Kidney tubule cell (primary cell): Measurements from ENCODE around the gene CEP120.
A peak's percentile ranks its signal among the peaks of the same experiment; 100 is the strongest.
"Not testable (repeated sequence)": the region's sequence is repeated elsewhere in the genome, so short reads cannot be mapped to it uniquely, and the experiment has no call there.

Experiments used
- DNase-seq: peaks from one replicate; pipeline ENCODE4 v3.0.0-alpha.2; 2018; ENCODE audit warnings: low spot score

CEP120 gene

DNA sequence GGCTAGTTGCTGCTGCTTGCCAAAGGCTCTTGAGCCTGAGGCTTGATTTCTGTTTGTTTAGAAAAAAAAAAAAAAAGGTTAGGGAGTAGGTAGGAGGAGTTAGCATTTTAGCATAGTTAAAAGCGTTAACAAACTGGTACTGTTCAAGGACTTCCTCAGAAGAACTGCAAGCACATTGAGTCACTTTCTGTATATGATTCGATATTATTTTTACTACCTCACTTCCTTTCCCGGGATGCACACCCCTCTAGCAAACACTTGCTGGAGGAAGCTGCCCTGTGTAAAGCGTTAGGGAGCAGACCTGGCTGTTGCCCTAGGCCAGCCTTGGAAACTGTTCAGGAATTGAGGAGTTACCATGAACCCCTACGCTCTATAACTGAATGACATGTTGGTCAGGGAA is 15.7 kb upstream of the CEP120 start:
- peak; percentile 49 for DNase-seq

DNA sequence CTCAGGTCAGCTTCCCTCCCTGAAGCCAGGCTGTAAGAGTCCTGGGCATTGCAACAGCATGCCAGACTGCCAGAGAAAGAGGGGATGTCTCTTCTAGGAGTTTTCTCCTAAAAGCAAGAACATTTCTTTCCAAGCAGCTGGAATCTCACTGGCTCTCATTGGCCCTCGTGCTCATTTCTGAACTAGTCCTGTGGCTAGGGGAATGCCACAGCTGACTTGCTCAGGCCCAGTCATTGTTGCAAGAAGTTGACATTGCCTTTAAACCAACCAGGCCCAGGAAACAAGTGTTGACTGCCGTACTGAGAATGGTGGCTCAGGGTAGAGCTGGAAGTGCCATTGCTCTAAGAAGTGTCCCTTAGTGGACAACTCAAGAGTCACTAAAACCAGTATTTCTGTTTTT is 15.0 kb upstream of the CEP120 start:
- no peak for DNase-seq

DNA sequence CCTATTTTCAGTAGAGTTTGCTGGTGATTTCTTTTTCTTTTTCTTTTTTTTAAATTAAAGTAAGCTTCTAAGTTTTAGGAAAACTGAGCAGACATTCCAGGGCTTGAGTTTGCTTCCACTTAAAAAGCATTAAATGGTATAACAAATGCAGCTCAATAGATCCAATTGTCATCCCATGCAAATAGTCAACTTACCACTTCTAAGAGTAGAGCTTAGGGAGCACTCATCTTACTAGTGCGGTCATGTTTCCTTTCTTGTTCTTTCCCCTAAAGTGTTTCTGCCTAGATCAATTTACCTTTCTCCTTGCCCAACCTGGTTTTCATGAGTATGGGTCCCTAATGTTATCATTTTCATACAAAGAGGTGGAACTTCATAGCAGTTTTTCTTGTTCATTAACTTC is 13.0 kb upstream of the CEP120 start:
- DNase-seq: no peak

DNA sequence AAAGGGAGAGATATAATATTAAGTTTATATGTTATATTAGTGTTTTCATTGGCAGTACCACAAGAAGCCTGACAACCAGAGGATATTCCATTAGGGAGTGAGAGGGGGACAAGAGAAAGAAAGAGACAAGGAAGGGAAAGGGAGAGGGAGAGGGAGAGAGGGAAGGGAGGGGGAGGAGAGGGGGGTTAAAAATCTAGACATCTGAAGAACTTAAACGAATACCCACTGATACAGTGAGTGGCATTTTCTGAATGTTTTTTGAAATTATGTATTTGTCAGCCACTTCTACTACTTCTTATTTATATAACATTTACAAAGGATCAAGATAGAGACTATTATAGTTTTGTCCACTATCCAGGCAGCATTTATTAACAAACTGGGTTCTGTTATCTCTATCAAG is 11.6 kb upstream of the CEP120 start:
- DNase-seq: no peak

DNA sequence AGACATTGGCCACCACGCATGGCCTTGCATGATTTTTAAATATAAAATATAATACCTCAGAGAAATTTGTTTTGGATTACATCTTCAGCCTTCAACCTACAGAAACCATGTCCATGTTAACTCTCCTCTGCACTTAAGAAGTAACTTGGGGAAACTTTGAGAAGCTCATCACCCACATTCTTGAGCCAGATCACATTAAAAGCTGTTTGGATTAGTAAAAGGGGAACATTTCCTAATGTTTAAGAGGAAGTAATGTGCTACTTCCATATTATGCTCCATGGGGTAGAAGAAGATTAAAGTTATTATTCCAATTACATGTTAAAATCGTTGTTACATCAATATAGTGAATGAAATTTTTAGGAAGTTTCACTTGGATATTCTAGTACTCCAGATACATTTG is 10.4 kb upstream of the CEP120 start:
- no peak for DNase-seq

DNA sequence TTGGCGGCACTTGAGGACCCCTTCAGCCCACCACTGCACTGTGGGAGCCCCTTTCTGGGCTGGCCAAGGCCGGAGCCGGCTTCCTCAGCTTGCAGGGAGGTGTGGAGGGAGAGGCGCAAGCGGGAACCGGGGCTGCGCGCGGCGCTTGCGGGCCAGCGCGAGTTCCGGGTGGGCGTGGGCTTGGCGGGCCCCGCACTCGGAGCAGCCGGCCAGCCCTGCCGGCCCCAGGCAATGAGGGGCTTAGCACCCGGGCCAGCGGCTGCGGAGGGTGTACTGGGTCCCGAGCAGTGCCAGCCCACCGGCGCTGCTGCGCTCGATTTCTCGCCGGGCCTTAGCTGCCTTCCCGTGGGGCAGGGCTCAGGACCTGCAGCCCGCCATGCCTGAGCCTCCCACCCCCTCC is 7.2 kb upstream of the CEP120 start:
- DNase-seq: not testable (repeated sequence)

DNA sequence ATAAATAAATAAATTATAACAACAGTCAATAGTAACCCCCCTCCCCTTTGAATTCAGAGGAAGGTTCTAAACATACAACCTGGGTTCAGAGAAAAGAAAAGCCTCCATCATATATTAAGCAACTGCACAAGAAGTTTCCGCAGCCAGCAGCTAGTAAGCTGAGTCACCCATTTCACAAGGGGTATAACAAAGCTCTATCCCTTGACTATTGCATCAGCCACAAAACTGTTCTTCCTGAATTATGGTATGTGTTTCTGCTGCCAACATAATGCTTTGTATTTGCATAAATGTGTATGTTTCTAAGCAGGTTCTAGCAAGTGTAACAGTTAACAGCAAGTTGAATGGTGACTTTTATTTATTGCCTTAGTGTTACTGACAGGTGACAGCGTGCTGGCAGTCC is 6.8 kb upstream of the CEP120 start:
- peak; percentile 46 for DNase-seq

DNA sequence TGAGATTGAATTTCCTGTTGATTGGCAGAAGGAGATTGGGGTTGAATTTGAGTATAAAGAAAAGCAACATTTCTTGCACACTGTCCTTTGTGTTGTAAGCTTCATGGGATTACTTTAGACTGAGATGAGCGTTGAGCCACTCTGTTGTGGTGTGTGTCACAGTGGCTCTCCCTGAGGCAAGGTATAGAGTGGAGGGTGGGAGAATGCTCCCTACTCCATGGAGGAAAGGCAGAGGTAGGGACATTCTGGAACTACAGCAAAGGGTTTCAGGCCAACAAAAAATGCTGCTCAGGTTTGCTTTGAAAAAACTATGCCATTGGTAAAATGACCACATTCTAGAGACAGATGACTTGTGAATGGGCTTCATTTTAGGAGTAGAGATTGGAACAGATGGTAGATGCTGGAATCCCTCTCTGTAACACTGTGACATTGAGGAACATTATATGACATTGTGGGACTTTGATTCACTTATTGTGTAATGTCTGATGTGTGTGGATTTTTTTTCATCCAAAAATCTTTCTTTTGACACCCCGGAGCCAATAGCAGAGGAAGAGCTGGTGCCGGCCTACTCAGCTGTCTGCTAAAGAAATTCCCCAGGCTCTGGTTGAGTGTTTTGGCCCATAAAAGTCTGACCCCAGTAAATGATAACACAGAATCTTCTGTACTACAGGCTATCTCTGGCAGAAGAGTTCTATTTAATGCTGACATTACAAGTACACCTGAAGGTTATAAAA is 6.2 kb upstream of the CEP120 start:
- DNase-seq: no peak

DNA sequence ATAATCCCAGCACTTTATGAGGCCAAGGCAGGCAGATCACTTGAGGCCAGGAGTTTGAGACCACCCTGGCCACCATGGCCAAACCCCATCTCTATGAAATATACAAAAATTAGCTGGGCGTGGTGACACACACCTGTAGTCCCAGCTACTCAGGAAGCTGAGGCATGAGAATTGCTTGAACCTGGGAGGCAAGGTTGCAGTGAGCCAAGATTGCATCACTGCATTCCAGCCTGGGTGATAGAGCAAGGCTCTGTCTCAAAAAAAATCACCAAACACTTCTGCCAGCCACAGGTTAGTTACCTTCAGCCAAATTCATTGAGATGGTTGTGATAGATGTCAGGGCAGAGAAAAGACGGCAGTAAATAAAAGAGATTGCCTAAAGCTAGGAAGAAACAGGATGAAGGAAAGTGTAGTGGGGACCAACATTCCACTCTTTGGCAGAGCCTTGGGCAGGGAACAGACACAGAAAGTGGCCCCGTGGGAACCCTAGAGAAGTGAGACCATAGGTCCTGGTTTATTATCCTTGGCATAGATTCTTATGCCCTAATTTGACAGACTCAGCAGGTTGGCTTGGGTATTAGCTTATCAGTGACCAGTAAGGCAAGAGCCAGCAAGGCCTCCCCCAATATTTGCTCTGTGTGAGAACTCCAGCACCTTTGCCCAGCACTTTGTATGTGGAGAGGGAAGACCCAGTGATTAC is 5.5 kb upstream of the CEP120 start:
- no peak for DNase-seq

DNA sequence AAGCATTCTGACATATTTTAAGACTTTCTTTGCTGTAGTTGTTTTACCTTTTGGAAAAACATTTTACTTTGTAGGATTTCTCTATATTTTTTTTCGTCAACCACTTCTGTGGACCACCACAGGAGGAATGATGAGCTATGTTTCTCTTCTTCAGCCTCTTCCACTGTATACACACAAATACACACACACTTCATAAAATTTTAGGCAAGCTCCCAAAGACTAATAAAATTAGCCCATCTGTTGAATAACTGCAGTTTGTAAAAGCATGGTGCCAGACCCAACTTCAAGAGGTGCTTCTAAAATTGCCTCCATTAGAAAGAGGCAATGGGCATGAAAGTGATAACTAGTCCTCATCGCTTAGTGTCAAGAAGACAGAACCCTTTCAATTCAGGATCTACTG is 4.1 kb upstream of the CEP120 start:
- no peak for DNase-seq

DNA sequence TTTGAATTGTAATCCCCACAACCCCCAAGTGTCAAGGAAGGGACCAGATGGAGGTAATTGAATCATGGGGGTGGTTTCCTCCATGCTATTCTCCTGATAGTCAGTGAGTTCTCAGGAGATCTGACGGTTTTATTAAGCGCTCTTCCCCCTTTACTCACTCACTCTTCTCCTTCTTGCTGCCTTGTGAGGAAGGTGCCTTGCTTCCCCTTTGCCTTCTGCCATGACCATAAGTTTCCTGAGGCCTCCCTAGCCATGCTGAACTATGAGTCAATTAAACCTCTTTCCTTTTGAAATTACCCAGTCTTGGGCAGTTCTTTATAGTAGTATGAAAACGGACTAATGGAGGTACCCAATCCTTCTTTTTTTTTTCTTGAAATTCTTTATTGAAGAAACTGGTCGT is 2.2 kb upstream of the CEP120 start:
- no peak for DNase-seq

DNA sequence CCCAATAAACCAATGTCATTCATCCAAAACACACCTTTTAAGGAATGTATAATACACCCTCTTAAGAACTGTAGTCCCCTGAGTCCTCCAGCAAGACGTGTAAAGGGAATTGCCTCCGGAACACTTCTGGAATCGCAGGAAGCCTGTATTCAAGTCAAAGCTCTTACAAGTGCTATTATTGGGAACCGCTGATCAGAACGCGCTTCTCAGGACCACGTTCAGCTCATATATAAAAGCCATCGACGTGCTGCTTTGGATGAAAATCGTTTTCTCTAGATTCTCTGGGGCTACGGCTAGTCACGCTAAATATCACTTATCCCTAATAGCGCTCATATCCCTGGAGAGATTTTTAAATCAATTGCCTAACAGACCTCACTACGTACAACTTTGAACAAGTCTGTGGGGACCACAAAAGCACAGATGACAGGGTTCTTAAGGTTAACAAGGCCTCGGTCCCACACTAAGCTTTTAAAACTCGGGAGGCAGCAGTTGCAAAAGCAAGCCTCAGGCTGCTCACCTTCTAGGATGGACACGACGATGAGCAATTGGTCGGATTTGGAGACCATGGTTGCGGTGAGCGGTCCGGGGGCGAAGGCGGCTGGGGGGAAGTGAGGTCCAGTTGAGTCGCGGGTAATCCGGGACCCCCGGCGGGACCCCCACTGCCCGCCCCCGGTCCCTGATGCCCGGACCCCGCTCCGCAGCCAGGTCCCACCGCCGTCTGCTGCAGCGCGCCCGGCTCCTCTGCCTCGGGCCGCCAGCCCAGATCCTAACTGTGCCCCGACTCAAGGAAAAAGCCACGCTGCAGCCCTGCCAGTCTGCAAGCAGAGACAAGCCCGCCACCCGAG is 548 bp downstream of the CEP120 start:
- peak; percentile 42 for DNase-seq

DNA sequence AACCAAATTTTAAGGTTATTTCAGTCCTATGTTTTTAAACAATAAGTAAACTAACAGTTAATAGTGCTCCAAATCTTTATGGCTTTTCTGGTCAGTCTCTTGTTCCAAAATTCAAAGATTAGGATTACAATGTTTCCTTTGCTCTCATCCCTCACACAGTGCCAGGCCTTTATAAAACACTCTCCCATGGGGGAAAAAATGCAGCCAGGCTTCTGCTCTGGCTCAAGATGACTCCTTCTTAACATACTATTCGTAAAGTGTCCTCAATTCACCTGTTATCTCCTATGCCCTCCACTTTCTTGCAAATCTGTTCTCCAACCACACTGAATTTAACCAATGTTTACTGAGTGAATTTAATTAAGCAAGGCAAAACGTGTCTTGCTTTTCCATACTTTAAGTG is 1.4 kb downstream of the CEP120 start:
- peak; percentile 3 for DNase-seq

DNA sequence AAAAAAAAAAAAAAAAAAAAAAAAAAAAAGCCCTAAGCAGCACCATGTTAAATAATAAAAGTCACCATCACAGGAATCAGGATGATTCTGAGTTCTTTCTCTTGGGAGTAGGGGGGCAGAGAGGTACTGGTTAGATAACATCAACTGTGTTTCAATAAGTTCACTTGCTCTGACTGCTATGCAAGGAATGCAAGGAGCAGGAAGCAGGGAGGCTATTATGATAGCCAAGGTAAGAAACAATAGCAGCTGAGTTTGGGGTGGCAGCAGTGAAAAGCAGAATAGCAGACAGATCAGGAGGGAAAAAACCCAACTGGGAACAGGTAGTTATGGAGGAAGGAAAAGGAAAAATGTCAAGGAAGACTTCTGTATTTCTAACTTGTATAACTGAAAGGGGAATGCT is 8.2 kb downstream of the CEP120 start:
- DNase-seq: peak; percentile 56

DNA sequence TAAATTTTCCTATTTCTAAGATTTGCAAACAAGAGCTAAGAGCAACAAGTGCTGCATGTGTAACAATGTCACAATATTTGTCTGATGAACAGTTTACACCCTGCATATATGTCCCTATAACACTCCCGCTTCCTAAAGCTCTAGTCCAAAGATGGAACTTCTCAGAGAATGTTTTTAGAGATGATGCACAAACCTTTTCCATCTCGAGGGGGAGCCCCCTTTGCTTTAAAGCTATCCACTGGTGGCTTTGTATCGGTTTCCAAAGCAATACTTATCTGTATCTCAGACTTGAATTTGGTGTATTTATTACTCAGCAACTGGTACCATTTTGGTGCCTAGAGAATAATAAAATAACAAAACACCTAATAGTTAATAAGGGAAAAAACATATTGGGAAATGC is 11.0 kb downstream of the CEP120 start:
- DNase-seq: no peak

DNA sequence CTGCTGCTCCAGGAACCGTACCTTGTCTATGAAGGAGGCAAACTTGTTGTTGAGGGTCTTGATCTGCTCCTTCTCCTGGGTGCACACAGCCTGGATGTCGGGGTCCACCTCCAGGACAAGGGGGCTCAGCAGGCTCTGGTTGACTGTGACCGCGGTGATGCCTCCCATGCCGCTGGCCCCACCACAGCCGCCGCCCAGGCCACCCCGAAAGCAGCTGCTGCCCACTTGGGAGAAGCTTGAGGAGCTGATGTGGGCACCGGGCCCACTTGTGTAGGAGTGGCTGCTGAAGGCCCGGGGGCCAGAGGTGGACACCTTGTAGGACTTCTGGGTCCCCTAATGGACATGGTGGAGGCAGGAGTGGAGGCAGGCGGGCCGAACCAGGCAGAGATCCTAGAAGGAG is 21.2 kb downstream of the CEP120 start:
- not testable (repeated sequence) for DNase-seq

DNA sequence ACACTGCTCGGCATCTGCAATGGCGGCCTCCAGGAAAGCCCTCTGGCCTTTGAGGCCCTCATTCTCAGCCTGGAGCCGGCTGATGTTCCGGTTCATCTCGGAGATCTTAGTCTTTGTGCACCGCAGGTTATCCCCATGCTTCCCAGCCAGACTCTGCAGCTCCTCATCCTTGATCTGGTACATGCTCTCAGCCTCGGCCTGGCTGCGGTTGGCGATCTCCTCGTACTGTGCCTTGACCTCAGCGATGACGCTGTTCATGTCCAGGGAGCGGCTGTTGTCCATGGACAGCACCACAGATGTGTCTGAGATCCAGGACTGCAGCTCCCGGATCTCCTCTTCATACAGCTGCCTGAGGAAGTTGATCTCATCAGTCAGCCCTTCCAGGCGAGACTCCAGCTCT is 21.9 kb downstream of the CEP120 start:
- DNase-seq: no peak

DNA sequence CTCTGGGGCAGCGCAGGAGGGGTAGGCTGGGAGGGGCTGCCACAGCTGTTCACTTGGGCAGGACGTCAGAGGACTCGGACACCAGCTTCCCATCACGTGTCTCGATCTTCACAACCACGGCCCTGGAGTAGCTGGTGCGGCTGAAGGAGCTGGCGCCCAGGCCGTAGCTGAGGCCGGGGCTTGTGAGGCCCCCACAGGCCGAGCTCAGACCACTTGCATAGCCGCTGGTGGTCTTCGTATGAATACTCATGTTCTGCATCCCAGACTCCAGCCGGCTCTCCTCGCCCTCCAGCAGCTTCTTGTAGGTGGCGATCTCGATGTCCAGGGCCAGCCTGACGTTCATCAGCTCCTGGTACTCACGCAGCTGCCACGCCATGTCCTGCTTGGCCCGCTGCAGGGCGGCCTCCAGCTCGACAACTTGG is 22.3 kb downstream of the CEP120 start:
- DNase-seq: not testable (repeated sequence)

DNA sequence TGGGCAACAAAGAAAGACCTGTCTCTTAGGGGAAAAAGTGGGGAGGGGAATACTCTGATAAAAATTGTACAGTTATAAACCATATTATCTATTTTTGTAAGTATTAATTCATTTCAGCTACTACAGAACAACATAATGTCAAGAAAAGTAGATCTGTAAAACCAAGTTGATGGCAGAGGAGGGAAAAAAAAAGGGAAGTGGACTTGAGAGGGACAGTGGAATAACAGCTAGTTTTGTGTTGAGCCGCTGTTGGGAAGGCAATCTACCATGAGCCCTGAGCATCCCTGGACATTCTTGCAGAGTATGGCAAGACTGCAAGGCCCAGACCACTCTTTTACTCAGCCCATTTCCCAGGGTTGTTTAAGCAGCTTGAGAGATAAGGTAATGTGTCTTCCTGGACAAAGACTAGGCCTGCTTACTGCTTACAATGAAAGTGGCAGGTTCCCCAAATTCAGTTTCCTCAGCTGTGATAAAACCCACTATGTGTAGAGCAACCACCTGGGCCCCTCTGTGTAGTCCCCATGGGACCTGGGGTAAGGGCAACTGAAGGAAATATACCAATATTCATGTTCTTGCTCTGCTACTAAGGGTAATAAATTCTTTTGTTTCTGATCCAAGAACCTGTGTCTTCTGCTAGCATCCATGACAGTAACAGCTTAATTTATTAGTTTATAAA is 25.0 kb downstream of the CEP120 start:
- DNase-seq: no peak

DNA sequence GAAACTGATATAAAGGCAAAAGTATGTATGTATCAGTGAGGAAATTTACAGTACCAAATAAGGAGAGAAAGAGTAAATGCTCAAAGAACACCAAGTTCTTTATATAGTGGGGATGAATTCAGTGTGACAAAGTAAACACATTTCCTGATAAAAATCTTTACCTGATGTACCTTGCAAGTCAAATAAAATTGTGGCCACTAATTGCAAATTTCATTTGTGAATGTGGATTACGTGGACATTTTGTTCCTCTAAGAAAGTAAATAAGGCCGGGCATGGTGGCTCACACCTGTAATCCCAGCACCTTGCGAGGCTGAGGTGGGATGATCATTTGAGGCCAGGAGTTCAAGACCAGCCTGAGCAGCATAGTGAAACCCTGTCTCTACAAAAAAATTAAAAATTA is 25.7 kb downstream of the CEP120 start:
- DNase-seq: no peak

DNA sequence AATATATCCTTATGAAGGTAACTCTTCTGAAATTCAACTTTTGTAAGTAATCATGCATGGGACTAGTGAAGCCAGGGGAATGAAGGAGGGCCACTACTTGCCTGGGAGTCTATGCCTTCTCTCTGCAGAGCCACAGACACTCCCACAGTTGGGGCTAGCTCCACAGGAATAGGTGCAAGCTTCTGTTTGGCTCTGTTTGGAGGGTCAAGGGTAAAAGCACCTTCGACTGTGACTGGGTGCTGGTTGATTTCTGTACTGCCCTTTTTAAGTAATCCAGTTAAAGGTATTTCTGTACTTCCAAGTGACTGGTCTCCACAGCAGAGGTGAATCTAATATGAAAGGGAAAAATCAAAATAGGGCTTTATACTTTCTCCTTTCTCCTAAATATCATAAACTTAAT is 32.2 kb downstream of the CEP120 start:
- DNase-seq: no peak

DNA sequence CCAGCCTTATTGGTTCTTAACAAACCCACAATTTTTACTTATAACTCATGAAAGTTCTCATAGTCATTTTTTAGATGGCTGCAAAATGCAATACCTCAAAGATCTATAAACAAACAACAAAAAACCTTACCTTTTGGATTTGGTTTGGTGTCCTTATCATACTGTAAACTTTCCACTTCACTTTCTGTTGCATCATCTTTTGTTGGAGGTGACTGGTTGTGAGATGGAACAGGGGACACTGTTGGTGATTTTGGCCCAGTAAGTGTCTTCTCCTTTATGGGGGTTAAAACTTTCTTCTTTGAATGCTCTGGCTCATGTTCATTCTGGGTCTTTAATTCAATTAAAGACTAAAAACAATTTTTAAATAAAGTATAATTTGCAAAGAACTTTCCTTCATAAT is 33.4 kb downstream of the CEP120 start:
- DNase-seq: no peak
